T-helper 9 cell (primary cell): Measurements from ENCODE around the gene RUNX3.

ENCODE experiments used
- DNase-seq: peaks from one replicate; pipeline ENCODE4 v3.0.0-alpha.2; 2020

RUNX3 gene

DNA sequence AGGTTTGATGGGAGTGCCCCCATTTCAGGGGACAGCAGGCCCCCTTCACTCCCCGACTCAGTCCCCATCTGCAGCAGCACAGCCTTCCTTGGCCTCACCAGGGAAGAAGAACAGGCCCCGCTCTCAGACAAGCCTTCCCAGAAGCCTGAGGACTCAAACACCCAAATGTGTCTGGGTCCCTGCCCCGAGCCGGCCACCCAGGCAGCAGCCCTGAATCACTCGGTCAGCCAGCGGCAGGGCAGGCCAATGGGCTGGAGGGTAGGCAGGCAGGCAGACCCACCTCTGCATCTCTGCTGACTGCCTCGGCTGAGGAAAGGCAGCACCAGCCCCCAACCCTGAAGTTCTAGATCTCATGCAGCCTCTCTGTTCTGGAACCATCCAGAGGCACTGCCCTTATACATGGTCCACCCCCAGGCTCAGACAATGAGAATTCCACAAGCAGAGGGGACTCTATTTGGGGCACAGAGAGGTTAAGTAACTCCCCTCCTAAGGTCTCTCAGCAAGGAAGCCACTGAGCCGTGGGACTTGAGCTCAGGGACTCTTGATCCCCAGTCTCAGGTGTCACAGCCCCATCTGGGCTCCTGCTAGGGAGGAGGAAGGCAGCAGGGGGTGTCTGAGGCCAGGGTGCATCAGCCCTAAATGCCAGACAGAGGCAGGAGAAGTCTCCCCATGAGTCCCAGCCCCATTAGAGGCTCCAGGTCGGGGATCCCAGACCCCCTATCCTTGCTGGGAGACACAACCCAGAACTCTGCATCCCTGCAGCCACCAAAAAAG, 33.2 kb upstream of the RUNX3 start:
- DNase-seq, result peak; percentile 31

GRCh38 chr1:24961961-24962861, 32.1 kb upstream of the RUNX3 start:
- DNase-seq, result no peak

DNA sequence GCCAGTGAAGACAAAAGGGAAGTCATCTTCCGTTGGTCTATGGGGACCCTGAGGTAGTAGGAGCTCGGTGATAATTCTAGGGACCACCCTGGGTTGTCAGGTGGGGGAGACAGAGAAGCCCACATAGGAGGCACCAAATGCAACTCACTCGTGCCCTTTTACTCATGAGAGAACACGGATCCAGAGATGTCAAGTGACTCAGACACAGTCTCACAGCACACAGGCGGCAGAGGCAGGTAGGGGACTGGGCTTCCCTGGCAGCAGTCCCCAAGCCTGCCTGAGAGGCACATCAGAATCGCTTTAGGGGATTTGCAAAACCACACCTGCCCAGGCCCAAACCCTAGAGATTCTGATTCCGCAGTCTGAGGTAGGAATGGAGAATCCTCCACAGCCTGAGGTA, 31.3 kb upstream of the RUNX3 start:
- no peak for DNase-seq

- DNase-seq, result no peak
Measured at GRCh38 chr1:24960071-24960801, 30.2 kb upstream of the RUNX3 start.

GRCh38 chr1:24959623-24959975, 29.5 kb upstream of the RUNX3 start:
- DNase-seq, result no peak

GRCh38 chr1:24958766-24959622, 28.9 kb upstream of the RUNX3 start:
- no peak for DNase-seq

DNA sequence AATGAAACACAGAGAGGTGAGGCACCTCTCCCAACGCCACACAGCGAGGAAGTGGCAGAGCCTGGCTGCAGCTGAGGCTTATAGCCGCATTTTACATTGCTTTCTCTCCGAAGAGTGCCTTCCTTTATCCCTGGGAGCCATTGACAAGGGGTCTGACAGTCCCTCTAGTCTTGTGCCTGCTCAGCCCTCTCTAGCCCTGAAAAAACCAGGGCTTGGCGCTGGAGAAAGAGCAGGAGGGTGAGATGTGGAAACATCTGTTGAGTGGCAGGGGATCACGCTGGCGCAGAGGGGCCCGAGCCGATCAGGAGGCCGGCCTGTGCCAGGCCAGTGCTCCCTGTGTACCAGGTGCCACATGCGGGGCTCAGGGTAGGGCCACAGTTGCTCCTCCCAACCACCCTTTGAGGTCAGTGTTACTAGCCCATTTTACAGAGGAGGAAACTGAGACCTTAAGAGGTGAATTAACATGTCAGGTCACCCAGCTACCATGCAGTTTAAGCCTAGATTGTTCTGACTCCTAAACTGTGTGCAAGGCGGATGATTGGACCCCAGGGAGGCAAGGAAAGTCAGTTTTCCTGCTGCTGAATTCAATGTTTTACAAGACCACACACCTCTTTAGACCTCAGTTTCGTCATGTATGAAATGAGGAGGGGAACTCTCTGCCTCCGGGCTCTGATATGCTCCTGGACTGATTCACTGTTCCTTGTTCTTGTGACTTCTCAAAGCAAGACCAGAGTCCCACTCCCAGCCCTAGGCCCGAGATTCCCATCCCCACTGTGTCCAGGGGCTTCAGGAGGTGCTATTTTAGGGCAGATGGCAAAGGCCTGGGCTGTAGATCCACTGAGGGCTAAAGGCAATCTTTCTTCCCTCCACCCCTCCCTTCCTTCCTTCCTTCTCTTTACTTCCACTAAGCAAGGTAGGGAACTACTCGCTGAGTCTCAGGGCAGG, 28.0 kb upstream of the RUNX3 start:
- DNase-seq, result no peak

DNA sequence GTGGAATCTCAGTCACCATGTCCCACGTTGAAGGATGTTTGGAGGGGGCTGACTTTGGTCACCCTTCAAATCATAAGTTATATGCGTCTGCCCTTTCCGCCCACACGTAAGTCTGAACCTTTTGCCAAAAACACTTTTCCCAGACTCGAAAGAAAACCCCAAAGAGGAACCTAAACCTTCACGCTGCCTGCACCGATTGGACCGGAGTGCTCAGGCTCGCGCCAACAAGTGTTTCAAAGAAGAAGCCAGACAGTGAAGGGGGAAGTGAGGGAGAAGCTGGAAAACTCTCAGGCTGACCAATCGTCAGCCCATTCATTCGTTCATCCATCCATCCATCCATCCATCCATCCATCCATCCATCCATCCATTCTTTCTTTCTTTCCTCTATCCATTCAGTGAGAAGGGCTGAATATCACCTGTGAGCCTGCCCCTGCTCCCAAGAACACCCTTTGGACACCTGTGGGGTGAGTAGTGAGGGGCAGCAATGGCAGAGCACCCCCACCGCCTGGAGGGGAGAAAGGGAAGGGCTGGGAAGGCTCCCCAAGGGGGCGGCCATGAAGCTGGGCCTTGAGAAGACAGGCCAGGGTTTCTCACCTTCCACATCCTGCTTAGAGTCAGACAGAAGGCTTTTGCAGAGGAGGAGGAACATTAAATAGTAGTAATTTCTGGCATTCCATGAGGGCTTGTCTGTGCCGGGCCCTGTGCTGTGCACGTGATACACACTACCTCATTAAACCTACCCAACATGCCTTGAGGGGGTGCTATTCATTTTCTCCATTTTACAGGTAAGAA, 27.1 kb upstream of the RUNX3 start:
- no peak for DNase-seq

GRCh38 chr1:24955779-24956365, 25.8 kb upstream of the RUNX3 start:
- DNase-seq, result no peak

DNA sequence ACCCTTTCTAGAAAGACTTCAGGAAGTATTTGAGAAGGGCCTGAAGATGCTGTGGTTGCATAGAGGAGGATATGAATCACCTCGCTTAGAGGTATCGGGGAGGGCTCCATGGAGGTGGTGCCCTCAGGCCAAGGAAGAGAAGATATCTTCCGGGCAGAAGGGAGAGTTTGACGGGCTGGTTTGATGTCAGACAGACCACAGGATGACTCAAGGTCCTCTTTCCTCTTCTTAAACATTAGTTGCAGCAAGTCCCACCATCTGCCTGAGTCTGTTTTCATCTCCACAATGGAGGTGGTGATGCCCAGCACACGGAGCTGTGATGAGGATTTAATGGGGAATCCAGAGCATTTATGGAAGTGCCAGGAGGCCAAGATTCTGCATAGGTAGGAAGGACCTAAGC, 25.1 kb upstream of the RUNX3 start:
- DNase-seq, result peak; percentile 41

DNA sequence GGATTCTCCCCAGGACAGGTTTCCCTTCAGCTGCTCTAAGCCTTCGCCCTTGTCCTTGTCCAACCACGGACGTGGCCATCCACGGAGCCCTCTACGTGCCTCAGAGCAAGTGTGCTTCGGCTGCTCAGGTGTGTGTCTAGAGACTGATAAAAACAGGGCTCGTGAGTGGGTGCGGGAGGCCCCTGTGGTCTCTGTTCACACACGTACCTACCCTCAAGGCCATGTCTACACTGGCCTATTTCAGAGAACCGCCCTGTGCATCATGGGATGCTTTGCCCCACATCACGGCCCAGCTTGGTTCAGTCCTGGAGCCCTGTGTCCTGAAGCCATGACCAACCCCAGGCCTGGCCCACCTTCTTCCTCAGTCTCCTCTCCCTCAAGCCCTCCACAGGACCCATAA, 24.6 kb upstream of the RUNX3 start:
- DNase-seq, result no peak

DNA sequence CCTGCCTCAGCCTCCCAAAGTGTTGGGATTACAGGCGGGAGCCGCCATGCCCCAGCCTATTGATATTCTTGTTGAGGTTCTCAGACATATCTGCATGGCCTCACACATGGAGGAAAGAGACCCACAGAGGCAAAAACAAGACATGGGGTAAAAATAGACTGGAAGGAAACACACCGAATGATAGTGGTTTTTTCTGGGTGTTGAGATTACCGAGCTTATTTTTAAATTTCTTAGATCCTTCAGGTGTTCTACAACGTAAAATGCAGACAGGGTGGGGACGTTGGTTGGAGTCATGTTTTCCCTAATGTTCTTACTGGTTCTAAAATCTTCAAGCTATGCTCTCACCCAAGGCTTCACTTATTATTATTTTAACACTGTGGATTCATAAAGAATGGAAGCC, 23.9 kb upstream of the RUNX3 start:
- no peak for DNase-seq

DNA sequence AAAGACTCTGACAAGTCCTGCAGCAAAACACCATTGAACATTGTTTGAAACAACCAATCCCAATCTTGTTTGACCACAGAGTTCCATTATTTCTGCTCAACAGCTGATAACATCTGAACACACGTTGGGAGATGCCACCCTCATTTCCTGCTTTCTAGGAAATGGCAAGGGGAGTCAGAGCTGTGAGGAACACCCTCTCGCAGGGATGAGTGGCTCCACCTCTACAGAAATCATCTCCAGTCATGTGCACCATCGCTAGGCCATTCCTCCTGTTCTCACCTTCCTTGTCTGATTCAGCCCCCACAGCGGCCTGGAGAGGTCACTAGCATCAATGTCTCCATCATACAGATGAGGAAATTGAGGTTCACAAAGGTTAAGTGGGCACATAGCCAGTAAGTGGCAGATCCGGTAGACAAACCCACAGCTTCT, 22.4 kb upstream of the RUNX3 start:
- no peak for DNase-seq

DNA sequence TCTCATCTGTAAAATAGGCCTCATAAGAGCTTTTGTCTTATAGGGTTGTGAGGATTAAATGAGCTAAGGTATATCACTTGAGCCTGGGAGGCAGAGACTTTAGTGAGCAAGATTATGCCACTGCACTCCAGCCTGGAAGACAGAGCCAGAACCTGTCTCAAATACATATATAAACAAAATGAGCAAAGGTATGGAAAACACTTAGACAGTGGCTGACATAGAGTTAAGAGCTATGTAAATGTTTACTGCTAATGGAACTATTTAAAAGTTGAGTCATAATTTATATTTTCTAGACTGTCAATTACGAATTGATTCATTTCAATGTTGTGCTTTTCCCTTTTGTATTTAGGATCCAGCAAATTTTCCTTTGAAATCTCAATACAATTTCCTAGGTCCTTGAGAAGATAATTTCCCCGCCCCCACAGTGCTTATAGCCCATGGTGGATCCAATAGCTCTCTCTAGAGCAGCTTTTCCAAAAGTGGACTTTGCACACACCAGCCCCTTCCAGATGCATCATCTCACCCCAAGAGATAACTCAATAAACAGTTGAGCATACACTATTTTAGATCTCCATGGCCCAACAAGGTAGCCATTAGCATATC, 21.8 kb upstream of the RUNX3 start:
- no peak for DNase-seq

GRCh38 chr1:24951337-24951736, 21.3 kb upstream of the RUNX3 start:
- no peak for DNase-seq

- no peak for DNase-seq
Measured at GRCh38 chr1:24949331-24949881, 19.3 kb upstream of the RUNX3 start.

GRCh38 chr1:24948079-24948827, 18.2 kb upstream of the RUNX3 start:
- no peak for DNase-seq

- no peak for DNase-seq
Measured at GRCh38 chr1:24946861-24947658, 17.0 kb upstream of the RUNX3 start.
